ENCODE measurements around the gene GFER. TPM values are rescaled to one million over a fixed set of nuclear protein-coding genes. Genes with fewer than 3 reads are reported as not detected.

Gene GFER
- total and polyA plus RNA-seq, 9 of the 15 experiments (the other 6 are each of a cell fraction or from before 2014, with no cell fraction given), result 4.3 to 53.7 (median 19.8) TPM

GRCh38 chr16:2007081-2007836, 23.3 kb downstream of the GFER start (continued):
- TF ChIP-seq ZNF778 (CRISPR knock-in tag; IDR thresholded peaks at IDR 0.05) (no peak), FOSL1 (tag; conservative IDR thresholded peaks at IDR 0.05) (no peak), RBFOX2 (IDR thresholded peaks at IDR 0.05; ENCODE audit: low read depth, low read length) (peak; percentile 54), SRSF3 (IDR thresholded peaks at IDR 0.05; ENCODE audit: insufficient read depth, low read length) (no peak), HBP1 (CRISPR knock-in tag; IDR thresholded peaks at IDR 0.05) (no peak), ZNF124 (CRISPR knock-in tag; IDR thresholded peaks at IDR 0.05) (no peak), ELF2 (CRISPR knock-in tag; IDR thresholded peaks at IDR 0.05) (no peak), PCBP1 (IDR thresholded peaks at IDR 0.05; ENCODE audit: low read depth, low read length, poor library complexity, severe bottlenecking) (no peak), DLX4 (CRISPR knock-in tag; IDR thresholded peaks at IDR 0.05) (no peak), ARID3B (CRISPR knock-in tag; IDR thresholded peaks at IDR 0.05; ENCODE audit: borderline replicate concordance) (no peak), SETDB1 (IDR thresholded peaks at IDR 0.05; ENCODE audit: low read length) (no peak), ARID1B (IDR thresholded peaks at IDR 0.05) (no peak), ZFX (CRISPR knock-in tag; IDR thresholded peaks at IDR 0.05) (0 out of 2 replicates have a peak, but pooled peaks have one; percentile 4), SIX5 (IDR thresholded peaks at IDR 0.05; ENCODE audit: borderline replicate concordance in 1 of 2, insufficient read depth in 1 of 2, low read depth in 1 of 2, low read length in 2 of 2) (no peak), THAP7 (CRISPR knock-in tag; IDR thresholded peaks at IDR 0.05) (no peak), RERE (CRISPR knock-in tag; IDR thresholded peaks at IDR 0.05; ENCODE audit: borderline replicate concordance) (no peak), BACH1 (tag; IDR thresholded peaks at IDR 0.05) (no peak), MTA1 (IDR thresholded peaks at IDR 0.05; ENCODE audit: borderline replicate concordance) (no peak)
